ENCODE data around the gene OLFML2B.

OLFML2B gene

DNA sequence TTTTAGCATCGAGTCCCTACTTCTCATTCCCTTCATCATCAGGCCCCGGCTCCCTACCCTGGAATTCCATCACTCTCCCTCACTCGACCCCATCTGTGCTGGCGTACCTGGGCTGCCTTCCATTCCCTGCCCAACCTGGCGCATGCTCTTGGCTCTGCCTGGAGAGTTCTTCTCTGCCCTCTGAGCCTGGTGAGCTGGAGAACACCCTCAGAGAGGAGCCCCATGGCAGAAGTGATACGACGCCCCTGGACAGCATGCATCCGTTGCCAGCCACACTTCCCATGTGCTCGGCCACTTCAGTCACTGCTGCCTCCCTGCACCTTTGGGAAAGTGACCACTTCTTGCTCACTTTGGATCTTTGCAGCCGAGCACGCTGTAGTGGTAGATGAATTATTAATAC, 30.1 kb downstream of the OLFML2B start:
- H3K27ac ChIP-seq (ENCODE audit: low read length) = no peak overlapping the region
- no peak overlapping the region for H3K9ac ChIP-seq (ENCODE audit: low read length in 2 of 2)
- peaks cover 4% of the 10 kb centered on the region for H3K4me1 ChIP-seq (ENCODE audit: control insufficient read depth, insufficient read depth, low read length)
- no peak overlapping the region for H3K4me3 ChIP-seq (ENCODE audit: low read length in 2 of 2)
- no peaks in the 10 kb centered on the region for H3K9me3 ChIP-seq (ENCODE audit: control insufficient read depth in 2 of 2, low read length in 2 of 2)
- H3K36me3 ChIP-seq (ENCODE audit: control insufficient read depth in 2 of 2, insufficient read depth in 2 of 2, low read length in 2 of 2) = no peaks in the 10 kb centered on the region
- H3K27me3 ChIP-seq (ENCODE audit: control insufficient read depth in 1 of 2, insufficient read depth in 2 of 2, low read length in 2 of 2) = no peaks in the 10 kb centered on the region

DNA sequence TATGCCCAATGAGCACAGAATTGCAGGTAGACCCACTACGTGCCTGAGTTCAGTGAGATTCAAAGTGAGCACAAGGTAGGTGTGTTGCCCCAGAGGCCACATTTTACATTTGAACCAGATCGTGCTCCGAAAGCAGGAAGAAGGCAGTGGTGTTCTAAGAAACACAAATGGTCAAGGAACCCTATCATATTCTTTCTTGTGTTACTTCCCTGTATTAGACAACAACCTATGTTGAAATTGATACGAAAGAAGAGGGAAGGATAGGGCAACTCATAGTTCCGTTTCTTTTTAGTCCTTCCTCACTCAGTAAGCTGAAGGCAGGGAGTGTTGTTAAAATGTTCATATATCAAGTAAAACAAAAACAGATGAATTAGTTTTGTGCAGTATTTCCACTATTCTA, 33.9 kb downstream of the OLFML2B start:
- no peak overlapping the region for H3K4me3 ChIP-seq (ENCODE audit: low read length in 2 of 2)
- no peak overlapping the region for H3K27ac ChIP-seq (ENCODE audit: low read length)
- peaks cover 4% of the 10 kb centered on the region for H3K4me1 ChIP-seq (ENCODE audit: control insufficient read depth, insufficient read depth, low read length)
- H3K9me3 ChIP-seq (ENCODE audit: control insufficient read depth in 2 of 2, low read length in 2 of 2) = peaks cover 4 to 14% of the 10 kb centered on the region in 2 donors
- no peaks in the 10 kb centered on the region for H3K36me3 ChIP-seq (ENCODE audit: control insufficient read depth in 2 of 2, insufficient read depth in 2 of 2, low read length in 2 of 2)
- H3K27me3 ChIP-seq (ENCODE audit: control insufficient read depth in 1 of 2, insufficient read depth in 2 of 2, low read length in 2 of 2) = no peaks in the 10 kb centered on the region
- no peak overlapping the region for H3K9ac ChIP-seq (ENCODE audit: low read length in 2 of 2)

DNA sequence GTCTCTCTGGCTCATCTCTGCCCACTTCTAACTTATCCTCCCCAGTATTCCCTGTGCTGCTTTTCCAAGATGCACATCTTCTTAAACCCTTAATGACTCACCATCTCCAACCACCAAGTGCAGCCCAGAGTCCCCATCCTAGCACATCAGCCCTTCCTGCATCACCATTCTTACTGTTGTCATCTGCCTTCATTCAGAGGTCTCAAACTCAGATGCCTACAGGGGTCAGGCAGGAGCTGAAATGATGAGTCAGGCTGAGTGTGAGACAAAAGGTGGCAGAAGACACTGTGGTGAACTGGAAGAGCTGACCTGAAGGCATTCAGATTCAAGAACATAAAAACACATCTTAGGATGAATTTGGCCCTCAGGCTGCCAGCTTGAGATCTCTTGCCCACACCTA, 34.6 kb downstream of the OLFML2B start:
- Histone ChIP-seq H3K4me1 (ENCODE audit: control insufficient read depth, insufficient read depth, low read length) (peaks cover 4% of the 10 kb centered on the region), H3K9me3 (ENCODE audit: control insufficient read depth in 2 of 2, low read length in 2 of 2) (peaks cover 4 to 14% of the 10 kb centered on the region in 2 donors), H3K36me3 (ENCODE audit: control insufficient read depth in 2 of 2, insufficient read depth in 2 of 2, low read length in 2 of 2) (no peaks in the 10 kb centered on the region), H3K27ac (ENCODE audit: low read length) (no peak overlapping the region), H3K27me3 (ENCODE audit: control insufficient read depth in 1 of 2, insufficient read depth in 2 of 2, low read length in 2 of 2) (no peaks in the 10 kb centered on the region), H3K4me3 (ENCODE audit: low read length in 2 of 2) (no peak overlapping the region), H3K9ac (ENCODE audit: low read length in 2 of 2) (no peak overlapping the region)

DNA sequence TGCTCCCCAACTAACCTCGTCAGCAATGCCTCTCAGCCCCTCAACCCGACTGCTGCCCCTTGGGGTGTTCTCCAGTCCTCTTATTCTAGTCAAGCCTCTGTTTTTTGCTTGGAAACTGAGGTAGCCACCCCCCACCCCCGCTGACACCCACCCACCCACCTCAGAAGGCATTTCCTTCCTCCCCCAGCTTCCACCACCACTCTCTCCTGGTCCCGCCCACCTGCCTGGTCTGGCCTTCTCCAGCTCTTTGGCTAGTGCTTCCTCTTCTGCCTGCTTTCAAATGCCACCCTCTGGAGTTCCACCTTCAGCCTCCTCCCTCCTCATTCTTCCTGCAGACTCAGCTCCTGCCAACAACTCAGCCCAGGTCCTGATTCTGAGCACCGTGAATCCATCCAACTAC, 35.3 kb downstream of the OLFML2B start:
- Histone ChIP-seq H3K9ac (ENCODE audit: low read length in 2 of 2) (no peak overlapping the region), H3K4me1 (ENCODE audit: control insufficient read depth, insufficient read depth, low read length) (peaks cover 2% of the 10 kb centered on the region), H3K27ac (ENCODE audit: low read length) (no peak overlapping the region), H3K27me3 (ENCODE audit: control insufficient read depth in 1 of 2, insufficient read depth in 2 of 2, low read length in 2 of 2) (no peaks in the 10 kb centered on the region), H3K36me3 (ENCODE audit: control insufficient read depth in 2 of 2, insufficient read depth in 2 of 2, low read length in 2 of 2) (no peaks in the 10 kb centered on the region), H3K4me3 (ENCODE audit: low read length in 2 of 2) (no peak overlapping the region), H3K9me3 (ENCODE audit: control insufficient read depth in 2 of 2, low read length in 2 of 2) (peaks cover 4 to 14% of the 10 kb centered on the region in 2 donors)

DNA sequence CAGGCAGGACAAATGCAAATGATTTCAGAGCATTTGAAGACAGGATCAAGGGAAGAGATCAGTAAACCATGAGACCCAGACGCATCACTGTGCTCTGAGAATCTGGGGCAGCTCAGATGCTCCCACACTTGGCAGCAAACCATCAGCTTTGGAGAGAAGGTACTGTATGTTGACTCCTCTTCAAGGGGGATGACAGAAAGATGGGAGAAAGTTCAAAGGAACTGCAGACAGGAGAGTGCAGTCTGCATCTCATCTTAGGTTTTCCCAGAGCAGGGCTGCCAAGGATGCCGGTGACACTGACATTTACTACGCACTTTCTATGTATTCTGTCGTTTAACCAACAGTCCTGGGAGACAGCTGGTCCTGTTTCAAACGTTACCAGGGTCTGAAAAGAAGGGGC, 35.8 kb downstream of the OLFML2B start:
- Histone ChIP-seq H3K4me3 (ENCODE audit: low read length in 2 of 2) (no peak overlapping the region), H3K9ac (ENCODE audit: low read length in 2 of 2) (no peak overlapping the region), H3K9me3 (ENCODE audit: control insufficient read depth in 2 of 2, low read length in 2 of 2) (peaks cover 4 to 14% of the 10 kb centered on the region in 2 donors), H3K4me1 (ENCODE audit: control insufficient read depth, insufficient read depth, low read length) (peaks cover 2% of the 10 kb centered on the region), H3K27me3 (ENCODE audit: control insufficient read depth in 1 of 2, insufficient read depth in 2 of 2, low read length in 2 of 2) (no peaks in the 10 kb centered on the region), H3K36me3 (ENCODE audit: control insufficient read depth in 2 of 2, insufficient read depth in 2 of 2, low read length in 2 of 2) (no peaks in the 10 kb centered on the region), H3K27ac (ENCODE audit: low read length) (no peak overlapping the region)

DNA sequence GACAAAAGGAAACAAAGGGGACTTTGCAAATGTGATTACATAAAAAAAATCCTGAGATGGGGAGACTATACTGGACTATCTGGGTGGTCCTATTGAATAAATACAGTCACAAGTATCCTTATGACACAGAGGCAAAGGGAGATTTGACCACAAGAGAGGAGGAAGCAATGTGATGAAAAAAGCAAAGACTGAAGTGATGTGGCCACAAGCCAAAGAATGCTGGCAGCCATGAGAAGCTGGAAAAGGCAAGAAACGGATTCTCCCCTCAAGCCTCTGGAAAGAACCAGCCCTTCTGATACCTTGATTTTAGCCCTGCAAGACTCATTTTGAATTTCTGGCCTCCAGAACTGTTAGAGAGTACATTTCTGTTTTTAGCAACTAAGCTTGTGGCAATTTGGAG, 36.4 kb downstream of the OLFML2B start:
- H3K27ac ChIP-seq (ENCODE audit: low read length) = no peak overlapping the region
- peaks cover 2% of the 10 kb centered on the region for H3K4me1 ChIP-seq (ENCODE audit: control insufficient read depth, insufficient read depth, low read length)
- no peaks in the 10 kb centered on the region for H3K36me3 ChIP-seq (ENCODE audit: control insufficient read depth in 2 of 2, insufficient read depth in 2 of 2, low read length in 2 of 2)
- H3K4me3 ChIP-seq (ENCODE audit: low read length in 2 of 2) = no peak overlapping the region
- H3K9me3 ChIP-seq (ENCODE audit: control insufficient read depth in 2 of 2, low read length in 2 of 2) = peaks cover 4 to 14% of the 10 kb centered on the region in 2 donors
- H3K9ac ChIP-seq (ENCODE audit: low read length in 2 of 2) = no peak overlapping the region
- no peaks in the 10 kb centered on the region for H3K27me3 ChIP-seq (ENCODE audit: control insufficient read depth in 1 of 2, insufficient read depth in 2 of 2, low read length in 2 of 2)

DNA sequence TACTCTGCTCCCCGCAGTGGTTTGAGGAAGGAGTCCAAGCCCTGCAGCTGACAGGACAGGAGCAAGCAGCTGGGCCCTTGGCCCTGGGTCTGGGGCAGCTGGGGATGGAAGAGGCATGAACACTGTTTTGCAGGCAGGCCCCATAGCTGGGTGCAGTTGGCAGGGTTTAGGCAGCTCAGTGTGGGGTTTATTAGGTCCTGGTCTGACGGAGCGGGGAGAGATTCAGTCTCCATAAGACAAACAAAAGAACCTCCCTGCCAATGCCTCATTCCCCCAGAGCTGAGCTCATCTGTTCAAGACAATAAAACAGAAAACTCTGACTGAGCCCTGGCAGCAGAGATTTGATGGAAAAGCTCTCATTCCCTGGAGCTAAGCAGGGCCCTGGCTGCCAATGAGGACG, 37.3 kb downstream of the OLFML2B start:
- Histone ChIP-seq H3K27ac (ENCODE audit: low read length) (no peak overlapping the region), H3K36me3 (ENCODE audit: control insufficient read depth in 2 of 2, insufficient read depth in 2 of 2, low read length in 2 of 2) (no peaks in the 10 kb centered on the region), H3K9ac (ENCODE audit: low read length in 2 of 2) (no peak overlapping the region), H3K27me3 (ENCODE audit: control insufficient read depth in 1 of 2, insufficient read depth in 2 of 2, low read length in 2 of 2) (no peaks in the 10 kb centered on the region), H3K4me1 (ENCODE audit: control insufficient read depth, insufficient read depth, low read length) (peaks cover 2% of the 10 kb centered on the region), H3K4me3 (ENCODE audit: low read length in 2 of 2) (no peak overlapping the region), H3K9me3 (ENCODE audit: control insufficient read depth in 2 of 2, low read length in 2 of 2) (peaks cover 4 to 14% of the 10 kb centered on the region in 2 donors)

DNA sequence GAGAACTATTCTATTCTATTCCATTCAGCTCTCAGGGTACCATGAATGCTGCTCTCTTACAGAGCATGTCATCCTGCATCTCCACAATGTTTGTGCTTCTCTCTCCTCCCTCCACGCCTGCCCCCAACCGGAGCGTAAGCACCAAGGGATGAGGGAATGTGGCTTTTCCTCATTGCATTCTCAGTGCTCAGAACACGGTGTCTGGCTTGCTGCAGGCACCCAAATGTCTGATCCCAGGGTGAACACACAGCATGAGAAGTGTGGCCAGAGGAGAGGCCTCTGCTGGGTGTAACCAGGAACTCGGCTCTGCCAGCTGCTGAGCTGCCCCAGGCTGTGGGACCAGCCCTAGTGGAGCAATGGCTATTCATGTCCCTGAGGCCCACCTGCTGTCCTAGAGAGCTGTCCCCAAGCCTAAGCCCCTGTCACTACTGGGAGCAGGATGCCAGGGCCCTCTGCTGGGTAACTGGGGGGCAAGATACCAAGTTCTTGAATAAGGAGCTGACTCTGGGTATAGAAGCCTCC, 38.3 kb downstream of the OLFML2B start:
- Histone ChIP-seq H3K27me3 (ENCODE audit: control insufficient read depth in 1 of 2, insufficient read depth in 2 of 2, low read length in 2 of 2) (no peaks in the 10 kb centered on the region), H3K36me3 (ENCODE audit: control insufficient read depth in 2 of 2, insufficient read depth in 2 of 2, low read length in 2 of 2) (no peaks in the 10 kb centered on the region), H3K4me1 (ENCODE audit: control insufficient read depth, insufficient read depth, low read length) (peaks cover 2% of the 10 kb centered on the region), H3K27ac (ENCODE audit: low read length) (no peak overlapping the region), H3K9ac (ENCODE audit: low read length in 2 of 2) (no peak overlapping the region), H3K9me3 (ENCODE audit: control insufficient read depth in 2 of 2, low read length in 2 of 2) (peaks cover 4 to 14% of the 10 kb centered on the region in 2 donors), H3K4me3 (ENCODE audit: low read length in 2 of 2) (no peak overlapping the region)

DNA sequence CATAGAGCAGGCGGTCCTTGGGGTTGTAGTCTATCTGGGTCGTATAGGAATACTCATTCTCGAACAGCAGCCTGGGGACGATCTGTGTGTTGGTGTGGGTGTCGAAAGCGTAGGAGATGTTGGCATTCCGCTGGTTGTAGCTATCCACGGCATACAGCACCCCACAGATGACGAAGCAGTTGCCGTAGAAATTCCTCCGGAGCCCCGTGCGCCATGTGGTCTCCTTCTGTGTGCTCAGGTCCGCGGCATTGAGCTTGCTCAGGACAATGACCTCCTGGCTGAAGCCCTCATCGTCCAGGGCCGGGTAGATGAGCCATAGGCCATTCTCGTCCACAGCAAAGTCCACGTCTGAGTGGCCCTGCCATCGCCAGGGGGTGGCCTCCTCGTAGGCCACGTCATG, 39.9 kb downstream of the OLFML2B start:
- no peak overlapping the region for H3K9ac ChIP-seq (ENCODE audit: low read length in 2 of 2)
- H3K36me3 ChIP-seq (ENCODE audit: control insufficient read depth in 2 of 2, insufficient read depth in 2 of 2, low read length in 2 of 2) = no peaks in the 10 kb centered on the region
- H3K4me1 ChIP-seq (ENCODE audit: control insufficient read depth, insufficient read depth, low read length) = peaks cover 2% of the 10 kb centered on the region
- no peak overlapping the region for H3K4me3 ChIP-seq (ENCODE audit: low read length in 2 of 2)
- no peaks in the 10 kb centered on the region for H3K27me3 ChIP-seq (ENCODE audit: control insufficient read depth in 1 of 2, insufficient read depth in 2 of 2, low read length in 2 of 2)
- no peak overlapping the region for H3K27ac ChIP-seq (ENCODE audit: low read length)
- peaks cover 4 to 14% of the 10 kb centered on the region in 2 donors for H3K9me3 ChIP-seq (ENCODE audit: control insufficient read depth in 2 of 2, low read length in 2 of 2)

DNA sequence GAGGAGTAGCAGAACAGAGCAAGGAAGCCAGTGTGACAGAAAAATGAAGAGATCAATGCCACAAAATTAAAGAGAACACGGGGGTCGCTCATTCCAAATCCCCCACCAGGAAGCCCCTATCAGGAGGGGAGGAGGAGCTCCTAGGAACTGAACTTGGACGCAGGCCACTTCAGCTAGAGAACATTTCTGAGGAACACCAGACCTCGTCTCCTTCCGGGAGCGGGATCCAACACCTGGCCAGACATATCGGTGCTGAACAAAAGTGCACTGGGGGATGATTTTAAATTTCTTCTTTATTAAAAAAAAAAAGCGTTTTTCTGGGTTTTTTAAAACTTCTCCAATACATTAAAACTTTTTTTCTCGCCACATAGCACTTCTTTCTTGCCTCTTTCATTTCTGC, 40.8 kb downstream of the OLFML2B start:
- H3K9me3 ChIP-seq (ENCODE audit: control insufficient read depth in 2 of 2, low read length in 2 of 2) = peaks cover 3 to 11% of the 10 kb centered on the region in 2 donors
- H3K27me3 ChIP-seq (ENCODE audit: control insufficient read depth in 1 of 2, insufficient read depth in 2 of 2, low read length in 2 of 2) = no peaks in the 10 kb centered on the region
- no peak overlapping the region for H3K27ac ChIP-seq (ENCODE audit: low read length)
- H3K36me3 ChIP-seq (ENCODE audit: control insufficient read depth in 2 of 2, insufficient read depth in 2 of 2, low read length in 2 of 2) = no peaks in the 10 kb centered on the region
- H3K4me3 ChIP-seq (ENCODE audit: low read length in 2 of 2) = no peak overlapping the region
- peaks cover 2% of the 10 kb centered on the region for H3K4me1 ChIP-seq (ENCODE audit: control insufficient read depth, insufficient read depth, low read length)
- no peak overlapping the region for H3K9ac ChIP-seq (ENCODE audit: low read length in 2 of 2)

DNA sequence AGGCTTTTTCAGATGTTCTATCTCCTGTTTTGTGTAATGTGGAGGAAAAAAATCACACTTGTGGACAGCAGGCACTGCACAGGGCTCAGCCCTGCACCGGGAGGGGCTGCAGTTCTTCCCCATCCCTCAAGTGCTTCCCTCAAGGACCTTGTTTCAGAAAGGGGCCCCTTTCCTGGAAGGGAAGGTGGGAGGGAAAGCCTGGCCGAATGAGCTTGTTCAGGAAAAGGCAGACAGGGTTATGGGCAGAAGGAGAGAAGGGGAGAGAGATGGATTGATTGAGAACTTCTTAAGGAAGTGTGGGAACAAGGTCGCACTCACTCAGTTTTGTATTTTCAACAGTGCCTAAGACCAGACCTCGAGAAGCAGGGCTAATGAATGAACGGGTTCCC, 41.2 kb downstream of the OLFML2B start:
- H3K4me3 ChIP-seq (ENCODE audit: low read length in 2 of 2) = no peak overlapping the region
- no peaks in the 10 kb centered on the region for H3K27me3 ChIP-seq (ENCODE audit: control insufficient read depth in 1 of 2, insufficient read depth in 2 of 2, low read length in 2 of 2)
- no peaks in the 10 kb centered on the region for H3K36me3 ChIP-seq (ENCODE audit: control insufficient read depth in 2 of 2, insufficient read depth in 2 of 2, low read length in 2 of 2)
- H3K9ac ChIP-seq (ENCODE audit: low read length in 2 of 2) = no peak overlapping the region
- H3K27ac ChIP-seq (ENCODE audit: low read length) = no peak overlapping the region
- H3K9me3 ChIP-seq (ENCODE audit: control insufficient read depth in 2 of 2, low read length in 2 of 2) = peaks cover 0 to 7% of the 10 kb centered on the region in 2 donors
- H3K4me1 ChIP-seq (ENCODE audit: control insufficient read depth, insufficient read depth, low read length) = peaks cover 2% of the 10 kb centered on the region
